HUES64 (cell line): ENCODE data around the gene NR1I3.
"Not testable (repeated sequence)": the region's sequence is repeated elsewhere in the genome, so short reads cannot be mapped to it uniquely, and the experiment has no call there.

Experiments
- H3K27ac ChIP-seq: 2 replicates; pipeline ENCODE4 v1.7.0; 2013; ENCODE audit warnings: low read depth, low read length, inconsistent platforms
- H3K27me3 ChIP-seq: 2 replicates; pipeline ENCODE4 v1.6.1; 2013; ENCODE audit warnings: mild to moderate bottlenecking, low read length; ENCODE audit not compliant: insufficient read depth
- H3K36me3 ChIP-seq: 2 replicates; pipeline ENCODE4 v1.6.1; 2013; ENCODE audit warnings: mild to moderate bottlenecking, low read length; ENCODE audit not compliant: insufficient read depth
- H3K4me1 ChIP-seq: 2 replicates; pipeline ENCODE4 v1.6.1; 2013; ENCODE audit warnings: mild to moderate bottlenecking, low read length, moderate library complexity; ENCODE audit not compliant: insufficient read depth
- H3K4me3 ChIP-seq: 2 replicates; pipeline ENCODE4 v1.5.1; 2013; ENCODE audit warnings: mild to moderate bottlenecking, low read length, moderate library complexity
- H3K9ac ChIP-seq: 2 replicates; pipeline ENCODE4 v1.6.1; 2013; ENCODE audit warnings: mild to moderate bottlenecking, low read depth, low read length
- H3K9me3 ChIP-seq: 2 replicates; pipeline ENCODE4 v1.6.1; 2013; ENCODE audit warnings: low read depth, low read length; ENCODE audit not compliant: insufficient read depth
- WGBS: fragments of 150-250, 120-280 bp; methylation state at CpG from one replicate; pipeline ENCODE4 v1.1.7; 2013; ENCODE audit warnings: missing lambda C conversion rate; 5-methylcytosine and 5-hydroxymethylcytosine counted together

The NR1I3 gene

DNA sequence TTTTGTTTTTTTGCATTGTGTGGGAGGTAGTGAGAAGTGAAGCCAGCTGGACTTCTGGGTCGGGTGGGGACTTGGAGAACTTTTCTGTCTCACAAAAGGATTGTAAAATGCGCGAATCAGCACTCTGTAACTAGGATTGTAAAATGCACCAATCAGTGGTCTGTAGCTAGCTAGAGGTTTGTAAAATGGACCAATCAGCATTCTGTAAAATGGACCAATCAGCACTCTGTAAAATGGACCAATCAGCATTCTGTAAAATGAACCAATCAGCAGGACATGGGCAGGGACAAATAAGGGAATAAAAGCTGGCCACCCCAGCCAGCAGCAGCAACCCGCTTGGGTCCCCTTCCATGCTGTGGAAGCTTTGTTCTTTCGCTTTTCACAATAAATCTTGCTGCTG is 12.1 kb upstream of the NR1I3 start:
- H3K9ac ChIP-seq, H3K9me3 ChIP-seq, H3K36me3 ChIP-seq, H3K27ac ChIP-seq, H3K4me1 ChIP-seq, H3K4me3 ChIP-seq, H3K27me3 ChIP-seq: not testable (repeated sequence)
- 91% methylated on average over 5 of the region's 5 CpGs for WGBS

DNA sequence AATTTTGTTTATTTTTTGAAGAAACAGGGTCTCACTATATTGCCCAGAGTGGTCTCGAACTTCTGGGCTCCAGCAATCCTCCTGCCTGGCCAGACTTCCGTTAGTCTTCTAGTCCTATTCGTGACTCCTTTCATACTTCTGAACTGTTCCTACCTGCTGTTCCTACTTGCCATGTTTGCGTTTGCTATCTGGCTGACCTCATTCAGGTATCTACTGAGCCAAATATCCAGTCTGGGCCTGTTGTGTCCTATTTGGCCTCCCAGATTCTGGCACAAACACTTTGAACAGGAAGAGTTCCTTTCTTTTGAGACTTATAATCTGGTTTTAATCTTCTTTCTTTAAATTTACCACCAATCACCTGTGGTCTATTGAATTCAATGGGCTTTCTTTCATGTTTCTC is 6.9 kb upstream of the NR1I3 start:
- 91% methylated on average over 4 of the region's 4 CpGs for WGBS
- no peak overlapping the region for H3K4me3 ChIP-seq
- no peaks in the 10 kb centered on the region for H3K27me3 ChIP-seq
- no peaks in the 10 kb centered on the region for H3K36me3 ChIP-seq
- no peak overlapping the region for H3K9ac ChIP-seq
- H3K27ac ChIP-seq = no peak overlapping the region
- no peaks in the 10 kb centered on the region for H3K4me1 ChIP-seq
- H3K9me3 ChIP-seq = no peaks in the 10 kb centered on the region

DNA sequence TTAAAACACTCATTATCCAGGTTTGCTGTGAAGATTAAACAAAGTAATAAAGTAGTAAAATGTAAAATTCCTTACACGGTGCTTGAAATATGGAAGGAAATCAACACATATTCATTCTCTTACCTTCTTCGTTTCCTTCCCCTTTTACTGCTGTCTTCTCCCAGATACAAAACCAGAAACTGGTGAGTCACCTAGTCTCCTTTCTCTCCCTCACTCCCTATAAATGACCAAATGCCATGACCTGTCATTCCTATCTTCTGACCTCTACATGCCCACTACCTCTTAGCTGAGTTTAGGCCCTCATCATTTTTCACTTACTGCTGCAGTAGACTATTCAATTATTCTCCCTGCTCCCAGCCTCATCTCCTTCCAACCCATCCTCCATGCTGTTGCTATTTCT is 4.3 kb upstream of the NR1I3 start:
- Histone ChIP-seq H3K4me1 (no peaks in the 10 kb centered on the region), H3K9me3 (no peaks in the 10 kb centered on the region), H3K9ac (no peak overlapping the region), H3K27ac (no peak overlapping the region), H3K36me3 (no peaks in the 10 kb centered on the region), H3K27me3 (no peaks in the 10 kb centered on the region), H3K4me3 (no peak overlapping the region)
- WGBS = 84% methylated on average over 2 of the region's 2 CpGs

DNA sequence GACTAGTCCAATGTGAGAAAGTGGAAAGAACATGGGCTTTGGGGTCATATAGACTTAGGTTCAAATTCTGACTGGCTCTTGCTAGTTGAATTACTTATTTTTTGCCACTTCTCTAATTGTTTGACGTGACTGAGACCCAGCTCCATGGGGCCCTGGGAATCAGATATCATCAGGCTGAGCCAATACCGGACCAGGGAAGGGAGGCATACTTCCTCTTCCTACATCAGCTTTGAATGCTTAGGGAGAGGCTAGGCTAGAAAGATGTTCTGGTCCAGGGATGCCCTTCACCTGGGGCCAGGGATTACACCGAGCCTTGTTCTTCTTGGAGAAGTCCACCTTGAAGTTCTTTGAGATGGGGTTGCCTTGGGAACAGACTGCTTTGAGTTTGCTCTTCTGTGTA is 3.7 kb upstream of the NR1I3 start:
- H3K9ac ChIP-seq = no peak overlapping the region
- WGBS = 82% methylated on average over 3 of the region's 3 CpGs
- H3K36me3 ChIP-seq = no peaks in the 10 kb centered on the region
- no peak overlapping the region for H3K4me3 ChIP-seq
- H3K4me1 ChIP-seq = no peaks in the 10 kb centered on the region
- no peaks in the 10 kb centered on the region for H3K9me3 ChIP-seq
- no peak overlapping the region for H3K27ac ChIP-seq
- H3K27me3 ChIP-seq = no peaks in the 10 kb centered on the region

DNA sequence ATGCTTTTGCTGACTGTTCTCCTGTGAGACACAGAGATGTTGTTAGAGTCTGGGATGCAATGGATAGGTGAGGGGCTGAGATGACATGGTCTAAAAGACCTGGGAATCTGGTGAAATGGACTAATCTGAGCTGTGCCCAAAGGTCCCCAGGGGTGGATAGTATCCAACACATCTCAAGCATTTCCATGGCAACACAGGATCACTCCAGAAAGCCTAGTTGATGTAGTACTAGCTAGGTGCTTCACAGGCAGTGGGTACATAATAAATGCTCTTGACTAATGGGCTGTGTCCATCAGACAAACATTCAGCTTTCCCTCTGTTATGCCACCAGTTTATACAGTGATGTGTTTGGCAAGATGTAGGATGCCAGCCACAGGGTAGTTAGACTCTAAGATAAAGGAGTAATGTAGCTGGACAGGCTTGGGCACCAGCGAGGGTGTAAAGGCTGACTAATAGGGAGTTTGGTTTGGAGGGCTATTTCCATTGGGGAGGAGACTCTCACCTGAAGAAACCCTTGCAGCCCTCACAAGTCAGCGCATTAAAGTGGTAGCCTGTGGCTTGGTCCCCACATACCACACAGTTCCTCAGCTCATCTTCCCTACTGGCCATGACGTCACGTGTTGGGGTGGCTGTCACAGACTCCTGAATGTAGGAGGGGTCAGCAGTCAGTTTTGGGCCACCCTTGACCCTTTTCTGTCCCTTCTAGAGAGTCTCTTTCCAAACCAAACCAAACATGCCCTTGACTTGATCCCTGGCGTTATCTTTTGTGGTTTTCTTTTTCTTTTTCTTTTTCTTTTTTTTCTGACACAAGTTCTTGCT is 1.8 kb downstream of the NR1I3 start:
- H3K9me3 ChIP-seq = no peaks in the 10 kb centered on the region
- no peaks in the 10 kb centered on the region for H3K36me3 ChIP-seq
- H3K27ac ChIP-seq = no peak overlapping the region
- no peaks in the 10 kb centered on the region for H3K4me1 ChIP-seq
- no peaks in the 10 kb centered on the region for H3K27me3 ChIP-seq
- 88% methylated on average over 5 of the region's 5 CpGs for WGBS
- no peak overlapping the region for H3K4me3 ChIP-seq
- H3K9ac ChIP-seq = no peak overlapping the region

DNA sequence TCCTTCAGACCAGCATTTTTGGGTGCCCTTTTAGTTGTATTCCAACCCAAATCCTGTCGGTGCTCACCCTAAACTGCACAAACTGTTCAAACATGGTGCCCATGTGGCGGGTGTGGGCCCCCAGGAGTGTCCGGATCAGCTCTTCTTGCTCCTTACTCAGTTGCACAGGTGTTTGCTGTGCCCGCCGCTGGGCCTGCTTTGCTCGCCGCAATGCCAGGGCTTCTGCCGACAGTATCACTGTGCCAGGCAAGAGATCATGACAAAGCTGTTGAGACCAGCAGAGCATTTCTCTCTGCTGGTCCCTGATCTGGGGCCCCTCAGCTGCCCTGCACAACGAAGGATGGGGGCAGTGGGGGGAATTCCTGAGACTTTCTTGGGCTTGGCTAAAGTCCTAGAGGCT is 4.9 kb downstream of the NR1I3 start:
- Histone ChIP-seq H3K9ac (no peak overlapping the region), H3K4me1 (no peaks in the 10 kb centered on the region), H3K27me3 (no peaks in the 10 kb centered on the region), H3K4me3 (no peak overlapping the region), H3K27ac (no peak overlapping the region), H3K9me3 (no peaks in the 10 kb centered on the region), H3K36me3 (peaks cover 20% of the 10 kb centered on the region)
- 87% methylated on average over 9 of the region's 9 CpGs for WGBS

DNA sequence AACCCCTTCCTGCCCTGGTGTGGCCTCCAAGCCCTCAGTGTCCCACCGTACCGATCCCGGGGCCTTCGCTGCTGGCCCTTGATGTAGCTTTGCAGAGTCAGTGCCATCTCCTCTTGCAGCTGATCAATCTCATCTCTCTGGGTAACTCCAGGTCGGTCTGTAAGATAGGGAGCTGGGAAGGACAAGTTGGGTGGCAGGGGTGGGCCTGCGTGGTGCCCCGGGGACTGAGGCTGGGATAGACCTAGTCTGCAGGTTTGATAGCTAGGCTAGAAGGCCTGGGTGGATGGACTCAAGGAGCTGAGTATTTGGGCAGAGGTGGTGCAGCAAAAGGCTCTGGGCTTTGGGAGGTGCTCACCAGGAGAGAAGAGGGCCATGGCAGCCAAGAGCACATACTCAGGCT is 7.2 kb downstream of the NR1I3 start:
- no peak overlapping the region for H3K9ac ChIP-seq
- H3K4me1 ChIP-seq = peaks cover 13% of the 10 kb centered on the region
- WGBS = 95% methylated on average over 7 of the region's 7 CpGs
- peaks cover 23% of the 10 kb centered on the region for H3K36me3 ChIP-seq
- H3K27me3 ChIP-seq = no peaks in the 10 kb centered on the region
- H3K9me3 ChIP-seq = no peaks in the 10 kb centered on the region
- H3K4me3 ChIP-seq = no peak overlapping the region
- no peak overlapping the region for H3K27ac ChIP-seq

DNA sequence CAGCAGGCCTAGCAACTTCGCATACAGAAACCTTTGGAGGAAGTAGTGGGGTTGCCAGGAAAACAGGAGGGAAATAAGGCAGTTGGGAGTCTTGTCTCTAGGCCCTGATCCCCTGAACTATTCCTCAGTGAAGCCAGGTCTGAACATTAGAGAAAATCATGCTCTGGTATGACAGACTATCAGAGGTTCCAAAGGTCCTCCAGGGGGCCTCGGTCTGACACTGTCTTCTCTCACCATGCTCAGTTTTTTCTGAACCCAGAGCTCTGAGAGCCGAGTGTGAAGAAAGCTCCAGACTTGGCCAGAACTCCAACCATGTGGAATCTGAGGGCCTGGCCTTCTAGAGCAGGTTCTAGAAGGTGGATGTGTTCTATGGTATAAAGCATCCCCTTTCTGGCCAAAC is 8.1 kb downstream of the NR1I3 start:
- no peak overlapping the region for H3K9ac ChIP-seq
- peaks cover 18% of the 10 kb centered on the region for H3K4me1 ChIP-seq
- no peak overlapping the region for H3K27ac ChIP-seq
- no peak overlapping the region for H3K4me3 ChIP-seq
- H3K27me3 ChIP-seq = no peaks in the 10 kb centered on the region
- 90% methylated on average over 3 of the region's 3 CpGs for WGBS
- no peaks in the 10 kb centered on the region for H3K9me3 ChIP-seq
- peaks cover 23% of the 10 kb centered on the region for H3K36me3 ChIP-seq

DNA sequence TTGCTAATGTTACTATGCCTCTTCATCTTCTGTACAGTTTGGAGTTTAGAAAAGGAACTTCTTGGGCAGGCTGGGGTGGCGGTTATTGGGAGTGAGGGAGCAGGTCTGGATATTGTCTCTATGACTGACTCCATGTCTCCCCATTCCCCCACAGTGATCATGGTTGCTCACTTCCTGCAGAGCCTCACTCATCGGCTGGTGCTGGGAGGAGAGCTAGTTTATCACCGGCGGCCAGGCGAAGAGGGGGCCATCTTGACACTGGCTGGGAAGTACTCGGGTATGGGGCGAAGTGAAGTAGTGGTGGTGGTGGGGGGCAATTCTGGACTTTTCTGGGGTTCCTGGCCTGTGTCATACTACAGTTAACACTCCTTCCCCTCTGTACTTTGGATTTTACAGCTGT is 10.0 kb downstream of the NR1I3 start:
- Histone ChIP-seq H3K27ac (no peak overlapping the region), H3K27me3 (no peaks in the 10 kb centered on the region), H3K4me3 (no peak overlapping the region), H3K9ac (no peak overlapping the region), H3K4me1 (peaks cover 18% of the 10 kb centered on the region), H3K9me3 (no peaks in the 10 kb centered on the region), H3K36me3 (peaks cover 23% of the 10 kb centered on the region)
- 98% methylated on average over 7 of the region's 7 CpGs for WGBS

DNA sequence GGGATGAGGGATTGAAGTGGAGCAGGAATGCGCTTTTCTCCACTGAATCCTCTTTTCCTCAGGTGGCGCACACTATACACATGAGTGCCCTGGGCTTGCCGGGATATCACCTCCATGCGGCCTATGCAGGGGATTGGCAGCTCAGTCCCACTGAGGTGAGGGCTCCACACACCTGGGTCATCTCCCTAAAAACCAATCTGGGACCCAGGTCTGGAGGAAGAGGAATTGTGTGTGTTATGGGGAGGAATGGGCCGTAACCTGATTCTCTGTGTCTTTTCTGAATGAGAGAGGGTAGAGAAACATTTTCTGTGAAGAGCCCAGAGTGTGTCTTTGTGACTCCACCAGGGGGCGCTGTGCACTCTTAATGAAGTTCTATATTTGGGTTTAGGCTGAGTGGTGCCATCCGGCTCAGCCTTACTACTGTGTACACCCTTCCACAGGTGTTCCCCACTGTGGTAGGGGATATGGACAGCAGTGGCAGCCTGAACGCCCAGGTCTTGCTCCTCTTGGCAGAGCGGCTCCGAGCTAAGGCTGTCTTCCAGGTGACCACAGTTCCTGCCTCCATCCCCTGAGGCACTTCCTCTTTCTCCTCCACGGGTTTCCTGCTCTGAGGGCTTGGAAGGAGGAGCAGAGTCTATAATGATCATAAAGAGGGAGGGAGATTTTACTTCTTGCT is 10.7 kb downstream of the NR1I3 start:
- H3K4me1 ChIP-seq = peaks cover 18% of the 10 kb centered on the region
- no peaks in the 10 kb centered on the region for H3K9me3 ChIP-seq
- 58% methylated on average over 10 of the region's 11 CpGs for WGBS
- H3K27me3 ChIP-seq = no peaks in the 10 kb centered on the region
- no peak overlapping the region for H3K27ac ChIP-seq
- H3K36me3 ChIP-seq = peaks cover 23% of the 10 kb centered on the region
- peak overlapping the region; percentile 65; the same call in 1 of the 2 replicates for H3K9ac ChIP-seq
- H3K4me3 ChIP-seq = peak overlapping the region; percentile 85

DNA sequence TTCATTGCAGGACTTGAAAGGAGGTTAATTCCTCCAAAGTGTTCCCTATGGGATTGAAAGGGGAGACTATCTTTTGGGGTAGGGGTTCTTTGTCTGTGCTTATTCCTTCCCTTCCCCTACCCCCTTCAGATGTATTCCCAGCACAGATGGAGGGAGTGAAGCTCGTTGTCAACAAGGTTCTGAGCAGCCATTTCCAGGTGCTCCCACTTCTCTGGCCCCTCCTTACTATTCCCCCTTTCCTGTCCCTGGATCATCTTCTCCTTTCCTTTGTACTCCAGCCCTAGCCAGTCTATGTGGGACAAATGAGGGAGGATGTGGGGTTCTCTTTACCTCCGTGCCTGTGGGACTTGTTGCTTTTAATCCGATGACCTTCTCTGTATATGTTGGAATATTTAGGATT is 11.2 kb downstream of the NR1I3 start:
- Histone ChIP-seq H3K27me3 (no peaks in the 10 kb centered on the region), H3K4me1 (peaks cover 18% of the 10 kb centered on the region), H3K9ac (peak overlapping the region; percentile 65; the same call in 1 of the 2 replicates), H3K9me3 (no peaks in the 10 kb centered on the region), H3K36me3 (peaks cover 23% of the 10 kb centered on the region), H3K4me3 (peak overlapping the region; percentile 85), H3K27ac (no peak overlapping the region)
- WGBS = 76% methylated on average over 3 of the region's 3 CpGs
